Osteoblast (primary cell): Measurements from ENCODE around the gene RCSD1. TPM values are rescaled to one million over a fixed set of nuclear protein-coding genes. Genes with fewer than 3 reads are reported as not detected.

Experiments used
- DNase-seq: peaks from one replicate; pipeline ENCODE4 v3.0.0; 2011; ENCODE audit warnings: low spot score, mixed read lengths; ENCODE audit not compliant: insufficient read length; ENCODE audit errors: missing footprints
- H2AFZ ChIP-seq: 2 replicates; pipeline ENCODE4 v1.6.0; 2011; ENCODE audit warnings: mild to moderate bottlenecking, low read length
- H3K27ac ChIP-seq: 2 replicates; pipeline ENCODE4 v1.5.1; 2011; ENCODE audit warnings: mild to moderate bottlenecking, low read depth, low read length, moderate library complexity
- H3K27me3 ChIP-seq: 2 replicates; pipeline ENCODE4 v1.6.0; 2012; ENCODE audit warnings: mild to moderate bottlenecking, control low read depth, inconsistent platforms, low read length, moderate library complexity; ENCODE audit not compliant: insufficient read depth
- H3K36me3 ChIP-seq: 2 replicates; pipeline ENCODE4 v1.5.1; 2011; ENCODE audit warnings: mild to moderate bottlenecking, low read length, control low read depth, moderate library complexity; ENCODE audit not compliant: insufficient read depth
- H3K4me1 ChIP-seq: 2 replicates; pipeline ENCODE4 v1.5.1; 2011; ENCODE audit warnings: mild to moderate bottlenecking, low read length, control low read depth, moderate library complexity; ENCODE audit not compliant: insufficient read depth
- H3K4me2 ChIP-seq: 2 replicates; pipeline ENCODE4 v1.6.0; 2011; ENCODE audit warnings: mild to moderate bottlenecking, low read length; ENCODE audit not compliant: insufficient read depth
- H3K4me3 ChIP-seq: fragments of 200-600 bp; sonication (generic); 3 replicates; pipeline ENCODE4 v1.5.1; 2012; ENCODE audit warnings: mild to moderate bottlenecking, low read length, inconsistent platforms; ENCODE audit not compliant: insufficient read depth
- H3K79me2 ChIP-seq: 2 replicates; pipeline ENCODE4 v1.6.0; 2012; ENCODE audit warnings: mild to moderate bottlenecking, low read length, control low read depth, inconsistent platforms; ENCODE audit not compliant: insufficient read depth
- H3K9me3 ChIP-seq: 2 replicates; pipeline ENCODE4 v1.5.1; 2011; ENCODE audit warnings: low read depth, low read length, control low read depth
- H4K20me1 ChIP-seq: 2 replicates; pipeline ENCODE4 v1.6.0; 2012; ENCODE audit warnings: mild to moderate bottlenecking, low read length, control low read depth; ENCODE audit not compliant: insufficient read depth
- CTCF ChIP-seq: IDR thresholded peaks from 2 replicates; pipeline ENCODE4 v1.5.1; 2011; ENCODE audit warnings: mild to moderate bottlenecking, low read depth, low read length, moderate library complexity; ENCODE audit errors: extremely low read depth
- total RNA-seq: library from RNA; depleted of rRNA; stranded (reverse); fragments of >200 nt; gene quantifications from 2 replicates; pipeline ENCODE4 v1.2.3, GENCODE V29; 2012

RCSD1 gene
- total RNA-seq, 1 donor = under 0.01 TPM

- H3K27me3 ChIP-seq = no peaks in the 10 kb centered on the region
- no peak for DNase-seq
- peaks cover 33% of the 10 kb centered on the region for H3K4me1 ChIP-seq
- no peak overlapping the region for H3K4me3 ChIP-seq
- TF ChIP-seq CTCF = no peak
- no peak overlapping the region for H2AFZ ChIP-seq
- no peaks in the 10 kb centered on the region for H3K9me3 ChIP-seq
- H3K27ac ChIP-seq = no peak overlapping the region
- H3K36me3 ChIP-seq = no peaks in the 10 kb centered on the region
- H3K4me2 ChIP-seq = no peak overlapping the region
- H4K20me1 ChIP-seq = no peaks in the 10 kb centered on the region
- H3K79me2 ChIP-seq = no peaks in the 10 kb centered on the region
These were observed 29.4 kb downstream of the RCSD1 start for GRCh38 chr1:167659450-167659849.

- Histone ChIP-seq H3K27me3 (no peaks in the 10 kb centered on the region), H3K4me1 (peaks cover 33% of the 10 kb centered on the region), H3K4me2 (no peak overlapping the region), H3K79me2 (no peaks in the 10 kb centered on the region), H3K4me3 (no peak overlapping the region), H3K27ac (no peak overlapping the region), H4K20me1 (no peaks in the 10 kb centered on the region), H3K36me3 (no peaks in the 10 kb centered on the region), H3K9me3 (no peaks in the 10 kb centered on the region), H2AFZ (no peak overlapping the region)
- no peak for TF ChIP-seq CTCF
- DNase-seq = no peak
These were observed 29.8 kb downstream of the RCSD1 start for GRCh38 chr1:167659881-167660280.

GRCh38 chr1:167661527-167662426, 31.7 kb downstream of the RCSD1 start:
- no peaks in the 10 kb centered on the region for H3K79me2 ChIP-seq
- peak overlapping the region; percentile 1 for H3K27ac ChIP-seq
- H4K20me1 ChIP-seq = no peaks in the 10 kb centered on the region
- H2AFZ ChIP-seq = peak overlapping the region; percentile 9
- H3K36me3 ChIP-seq = no peaks in the 10 kb centered on the region
- H3K4me1 ChIP-seq = peaks cover 43% of the 10 kb centered on the region
- no peak overlapping the region for H3K4me3 ChIP-seq
- H3K9me3 ChIP-seq = no peaks in the 10 kb centered on the region
- DNase-seq = peak; percentile 84
- TF ChIP-seq CTCF = no peak
- H3K27me3 ChIP-seq = no peaks in the 10 kb centered on the region
- peak overlapping the region; percentile 59 for H3K4me2 ChIP-seq

- Histone ChIP-seq H3K27ac (peak overlapping the region; percentile 47), H3K4me3 (no peak overlapping the region), H2AFZ (no peak overlapping the region), H3K9me3 (no peaks in the 10 kb centered on the region), H3K4me2 (peak overlapping the region; percentile 59), H3K36me3 (no peaks in the 10 kb centered on the region), H3K27me3 (no peaks in the 10 kb centered on the region), H3K79me2 (no peaks in the 10 kb centered on the region), H4K20me1 (no peaks in the 10 kb centered on the region), H3K4me1 (peaks cover 52% of the 10 kb centered on the region)
- TF ChIP-seq CTCF = no peak
- DNase-seq = peak; percentile 85
These were observed 33.2 kb downstream of the RCSD1 start for GRCh38 chr1:167663002-167663772.
